GM12801 (cell line): ENCODE results near the gene AMPD3.

ENCODE experiments used
- TF ChIP-seq, protein P1 (sequence below): IDR thresholded peaks from one replicate; pipeline ENCODE4 v1.5.1; 2011; ENCODE audit warnings: control low read depth; ENCODE audit not compliant: insufficient read length; ENCODE audit errors: extremely low read depth

Gene AMPD3

DNA sequence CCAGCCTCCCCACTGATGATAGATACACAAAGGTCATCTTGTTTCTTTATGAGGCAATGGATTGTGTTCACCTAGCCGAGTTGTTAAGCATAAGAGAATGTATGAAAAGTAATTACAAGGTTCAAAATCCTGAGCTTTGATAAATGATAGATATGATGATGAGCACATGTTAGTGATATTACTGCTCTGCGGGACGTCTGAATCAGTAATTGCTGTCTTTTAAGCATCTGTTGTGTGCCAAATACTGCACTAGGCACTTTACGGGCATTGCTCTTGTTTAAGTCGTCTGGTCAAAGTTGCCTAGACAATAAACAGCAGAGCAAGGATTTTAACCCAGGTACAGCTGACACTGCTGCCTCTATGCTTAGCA is 86.5 kb downstream of the AMPD3 start:
- TF ChIP-seq, protein P1, sequence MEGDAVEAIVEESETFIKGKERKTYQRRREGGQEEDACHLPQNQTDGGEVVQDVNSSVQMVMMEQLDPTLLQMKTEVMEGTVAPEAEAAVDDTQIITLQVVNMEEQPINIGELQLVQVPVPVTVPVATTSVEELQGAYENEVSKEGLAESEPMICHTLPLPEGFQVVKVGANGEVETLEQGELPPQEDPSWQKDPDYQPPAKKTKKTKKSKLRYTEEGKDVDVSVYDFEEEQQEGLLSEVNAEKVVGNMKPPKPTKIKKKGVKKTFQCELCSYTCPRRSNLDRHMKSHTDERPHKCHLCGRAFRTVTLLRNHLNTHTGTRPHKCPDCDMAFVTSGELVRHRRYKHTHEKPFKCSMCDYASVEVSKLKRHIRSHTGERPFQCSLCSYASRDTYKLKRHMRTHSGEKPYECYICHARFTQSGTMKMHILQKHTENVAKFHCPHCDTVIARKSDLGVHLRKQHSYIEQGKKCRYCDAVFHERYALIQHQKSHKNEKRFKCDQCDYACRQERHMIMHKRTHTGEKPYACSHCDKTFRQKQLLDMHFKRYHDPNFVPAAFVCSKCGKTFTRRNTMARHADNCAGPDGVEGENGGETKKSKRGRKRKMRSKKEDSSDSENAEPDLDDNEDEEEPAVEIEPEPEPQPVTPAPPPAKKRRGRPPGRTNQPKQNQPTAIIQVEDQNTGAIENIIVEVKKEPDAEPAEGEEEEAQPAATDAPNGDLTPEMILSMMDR: no peak

DNA sequence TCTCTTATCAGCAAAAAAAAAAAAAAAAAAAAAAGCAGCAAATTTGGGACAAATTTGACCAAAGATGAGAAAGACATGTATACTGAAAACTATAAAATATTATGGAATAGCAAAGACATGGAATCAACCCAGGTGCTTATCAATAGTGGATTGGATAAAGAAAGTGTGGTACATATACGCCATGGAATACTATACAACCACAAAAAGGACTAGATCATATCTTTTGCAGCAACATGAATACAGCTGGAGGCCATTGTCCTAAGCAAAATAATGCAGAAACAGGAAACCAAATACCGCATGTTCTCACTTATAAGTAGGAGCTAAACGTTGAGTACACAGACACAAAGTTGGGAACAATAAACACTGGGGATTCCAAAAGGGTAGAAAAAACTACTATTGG is 87.7 kb downstream of the AMPD3 start:
- TF ChIP-seq, protein P1: no peak

DNA sequence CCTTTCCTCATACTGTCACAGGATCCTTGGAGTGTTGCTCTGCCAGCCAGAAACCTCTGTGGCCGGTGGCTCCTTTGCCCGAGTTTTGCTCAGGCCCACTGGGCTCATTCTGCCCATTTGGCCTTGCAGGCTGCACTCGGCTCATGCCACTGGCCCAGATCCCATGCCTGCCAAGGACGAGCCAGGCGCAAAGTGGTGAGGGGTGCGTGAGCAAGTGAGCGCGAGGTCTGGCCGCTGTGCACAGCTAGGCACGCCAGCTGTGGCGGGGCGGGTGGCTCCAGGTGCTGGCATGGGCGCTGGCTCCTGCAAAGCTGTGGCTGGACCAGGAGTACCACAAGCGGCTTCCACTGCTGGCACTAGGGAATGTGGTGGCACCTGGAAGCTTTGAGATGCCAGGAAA is 88.7 kb downstream of the AMPD3 start:
- TF ChIP-seq, protein P1: no peak

DNA sequence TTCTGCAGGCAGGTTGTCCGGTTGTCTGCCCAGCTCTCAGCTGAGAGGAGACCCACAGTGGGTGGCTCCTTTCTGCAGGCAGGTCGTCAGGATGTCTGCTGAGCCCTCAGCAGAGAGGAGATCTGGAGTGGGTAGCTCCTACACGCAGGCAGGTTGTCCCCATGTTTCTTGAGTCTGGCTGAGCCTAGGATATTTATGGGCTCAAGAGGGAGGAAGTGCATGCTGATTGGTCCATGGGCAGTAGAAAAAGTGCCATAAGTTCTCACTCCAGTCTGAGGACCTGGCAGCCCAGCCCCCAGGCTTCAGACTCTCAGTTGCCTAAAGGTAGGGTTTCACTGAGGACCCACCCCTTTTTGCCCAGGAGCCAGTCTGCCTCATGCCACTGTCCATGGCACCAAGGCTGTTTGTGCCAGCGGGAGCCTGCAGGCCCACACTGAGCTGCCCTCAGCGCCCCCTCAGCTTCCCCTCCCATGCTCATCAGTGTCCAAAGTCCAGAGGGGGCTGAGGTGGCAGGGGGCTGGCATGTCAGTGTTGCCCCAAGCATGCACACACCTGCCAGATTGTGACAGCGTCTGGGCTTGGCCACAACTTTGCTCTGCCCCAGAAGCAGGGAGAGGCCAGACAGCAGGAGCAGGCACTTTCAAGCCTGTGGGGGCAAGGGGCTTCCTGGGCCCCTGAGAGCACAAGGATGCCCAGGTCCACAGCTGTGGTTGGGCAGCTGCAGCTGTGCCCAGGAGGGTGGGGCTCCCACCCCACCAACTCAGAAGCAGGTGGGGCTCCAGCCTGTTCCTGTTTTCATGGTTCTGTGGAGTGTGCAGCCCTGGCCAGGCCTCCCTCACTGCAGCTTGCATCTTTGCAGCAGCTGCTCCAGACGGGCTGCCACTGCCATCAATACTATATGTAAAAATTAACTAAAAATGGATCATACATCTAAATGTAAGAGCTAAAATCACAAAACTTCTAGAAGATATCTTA is 89.7 kb downstream of the AMPD3 start:
- TF ChIP-seq, protein P1: no peak

DNA sequence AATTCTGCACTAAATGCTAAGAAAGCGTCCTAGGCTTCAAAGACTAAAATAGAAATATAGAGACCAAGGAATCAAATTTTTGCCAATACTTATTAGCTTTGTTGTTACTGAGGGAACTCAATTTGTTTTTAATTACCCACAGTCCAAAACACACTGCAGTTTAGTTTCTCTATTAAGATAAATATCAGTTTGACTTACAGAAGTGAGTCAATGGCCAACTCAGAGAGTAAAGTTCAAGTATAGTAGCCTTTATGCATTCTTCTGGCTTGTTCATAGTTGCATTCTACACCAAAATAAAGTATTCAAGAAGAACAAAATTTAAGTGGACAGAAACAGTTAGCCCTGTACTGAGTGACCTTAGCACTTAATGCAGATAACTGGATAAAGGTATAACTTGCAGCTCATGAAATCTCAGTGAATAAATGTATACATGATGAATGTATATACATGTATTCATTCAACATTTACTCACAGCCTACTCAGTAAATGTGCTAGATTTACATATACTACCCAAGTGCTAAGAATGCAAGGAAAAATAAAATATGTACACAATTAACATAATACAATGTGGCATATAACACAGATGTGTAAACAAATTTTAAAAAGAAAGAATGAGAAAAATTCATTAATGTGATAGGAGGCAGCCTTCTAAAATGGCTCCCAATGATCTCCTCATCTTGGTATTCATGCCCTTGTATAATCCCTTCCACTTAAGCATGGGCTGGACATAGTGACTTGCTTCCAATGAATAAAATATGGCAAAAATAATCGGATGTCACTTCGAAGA is 95.6 kb downstream of the AMPD3 start:
- TF ChIP-seq, protein P1: no peak

DNA sequence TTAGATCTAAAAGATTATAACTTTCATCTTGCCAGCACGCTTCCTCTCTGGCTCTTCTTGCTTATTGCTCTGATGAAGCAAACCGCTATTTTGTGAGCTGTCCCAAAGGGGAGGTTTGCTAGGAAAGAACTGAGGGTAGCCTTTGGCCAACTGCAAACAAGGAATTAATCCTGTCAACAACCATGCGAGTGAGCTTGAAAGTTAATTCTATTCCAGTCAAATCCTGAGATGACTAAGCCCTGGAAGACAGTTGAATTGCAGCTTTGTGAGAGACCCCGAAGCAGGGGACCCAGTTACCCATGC is 96.2 kb downstream of the AMPD3 start:
- TF ChIP-seq, protein P1: no peak

DNA sequence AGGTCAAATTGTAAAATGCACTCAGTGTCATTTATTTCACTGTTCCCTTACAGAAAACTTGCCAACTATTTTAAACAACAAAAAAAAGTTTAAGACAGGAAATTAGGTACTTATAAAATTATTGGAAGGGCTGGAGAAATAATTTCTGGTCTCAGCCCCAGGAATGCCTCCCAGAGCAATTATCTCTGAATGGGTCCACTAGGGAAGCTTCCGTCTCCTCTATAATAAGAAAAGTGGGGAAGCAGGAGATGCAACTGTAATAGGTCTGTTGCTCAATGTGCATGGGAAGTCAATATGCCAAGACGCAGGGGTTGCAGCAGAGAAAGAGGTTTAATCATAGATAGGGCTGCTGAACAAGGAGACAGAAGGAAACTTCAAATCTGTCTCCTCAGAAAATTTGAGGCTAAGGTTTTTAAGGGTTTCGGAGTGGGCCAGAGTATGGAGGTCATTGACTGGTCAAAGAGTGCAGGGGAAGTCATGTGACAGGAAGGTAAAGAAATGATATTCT is 96.8 kb downstream of the AMPD3 start:
- TF ChIP-seq, protein P1: no peak
